ENCODE results near the gene HMCN1.

The HMCN1 gene

GRCh38 chr1:185980891-185981290, 246.7 kb downstream of the HMCN1 start:
- Histone ChIP-seq H3K36me3 (ENCODE audit: control insufficient read depth, insufficient read depth, low read length) (no peaks in the 10 kb centered on the region), H3K4me3 (ENCODE audit: low read length) (no peak overlapping the region), H3K27me3 (ENCODE audit: control insufficient read depth, insufficient read depth, low read length) (no peaks in the 10 kb centered on the region), H3K9me3 (ENCODE audit: control insufficient read depth, low read length) (no peaks in the 10 kb centered on the region), H3K9ac (ENCODE audit: low read length) (no peak overlapping the region), H3K4me1 (ENCODE audit: control insufficient read depth, insufficient read depth, low read length) (no peaks in the 10 kb centered on the region)

- no peaks in the 10 kb centered on the region for H3K4me1 ChIP-seq (ENCODE audit: control insufficient read depth, insufficient read depth, low read length)
- H3K9ac ChIP-seq (ENCODE audit: low read length): no peak overlapping the region
- H3K36me3 ChIP-seq (ENCODE audit: control insufficient read depth, insufficient read depth, low read length): no peaks in the 10 kb centered on the region
- H3K27me3 ChIP-seq (ENCODE audit: control insufficient read depth, insufficient read depth, low read length): no peaks in the 10 kb centered on the region
- H3K9me3 ChIP-seq (ENCODE audit: control insufficient read depth, low read length): no peaks in the 10 kb centered on the region
- no peak overlapping the region for H3K4me3 ChIP-seq (ENCODE audit: low read length)
Observed at GRCh38 chr1:185984113-185984836, 250.1 kb downstream of the HMCN1 start.

- H3K4me3 ChIP-seq (ENCODE audit: low read length): no peak overlapping the region
- no peaks in the 10 kb centered on the region for H3K4me1 ChIP-seq (ENCODE audit: control insufficient read depth, insufficient read depth, low read length)
- no peak overlapping the region for H3K9ac ChIP-seq (ENCODE audit: low read length)
- no peaks in the 10 kb centered on the region for H3K9me3 ChIP-seq (ENCODE audit: control insufficient read depth, low read length)
- H3K36me3 ChIP-seq (ENCODE audit: control insufficient read depth, insufficient read depth, low read length): no peaks in the 10 kb centered on the region
- H3K27me3 ChIP-seq (ENCODE audit: control insufficient read depth, insufficient read depth, low read length): no peaks in the 10 kb centered on the region
Observed at GRCh38 chr1:185987611-185988321, 253.6 kb downstream of the HMCN1 start.

GRCh38 chr1:185990565-185990964, 256.4 kb downstream of the HMCN1 start:
- no peaks in the 10 kb centered on the region for H3K4me1 ChIP-seq (ENCODE audit: control insufficient read depth, insufficient read depth, low read length)

GRCh38 chr1:185991266-185991665, 257.1 kb downstream of the HMCN1 start:
- no peaks in the 10 kb centered on the region for H3K27me3 ChIP-seq (ENCODE audit: control insufficient read depth, insufficient read depth, low read length)
- H3K36me3 ChIP-seq (ENCODE audit: control insufficient read depth, insufficient read depth, low read length): no peaks in the 10 kb centered on the region
- no peaks in the 10 kb centered on the region for H3K4me1 ChIP-seq (ENCODE audit: control insufficient read depth, insufficient read depth, low read length)
- H3K9ac ChIP-seq (ENCODE audit: low read length): no peak overlapping the region
- H3K4me3 ChIP-seq (ENCODE audit: low read length): no peak overlapping the region
- no peaks in the 10 kb centered on the region for H3K9me3 ChIP-seq (ENCODE audit: control insufficient read depth, low read length)

More at GRCh38 chr1:185990565-185990964, 256.4 kb downstream of the HMCN1 start:
- Histone ChIP-seq H3K36me3 (ENCODE audit: control insufficient read depth, insufficient read depth, low read length) (no peaks in the 10 kb centered on the region), H3K9ac (ENCODE audit: low read length) (no peak overlapping the region), H3K27me3 (ENCODE audit: control insufficient read depth, insufficient read depth, low read length) (no peaks in the 10 kb centered on the region), H3K4me3 (ENCODE audit: low read length) (no peak overlapping the region), H3K9me3 (ENCODE audit: control insufficient read depth, low read length) (no peaks in the 10 kb centered on the region)

- H3K4me3 ChIP-seq (ENCODE audit: low read length): no peak overlapping the region
- H3K4me1 ChIP-seq (ENCODE audit: control insufficient read depth, insufficient read depth, low read length): no peaks in the 10 kb centered on the region
- H3K36me3 ChIP-seq (ENCODE audit: control insufficient read depth, insufficient read depth, low read length): no peaks in the 10 kb centered on the region
- no peaks in the 10 kb centered on the region for H3K9me3 ChIP-seq (ENCODE audit: control insufficient read depth, low read length)
- no peaks in the 10 kb centered on the region for H3K27me3 ChIP-seq (ENCODE audit: control insufficient read depth, insufficient read depth, low read length)
- H3K9ac ChIP-seq (ENCODE audit: low read length): no peak overlapping the region
Observed at GRCh38 chr1:185996211-185996610, 262.0 kb downstream of the HMCN1 start.

GRCh38 chr1:185998391-185998790, 264.2 kb downstream of the HMCN1 start:
- Histone ChIP-seq H3K9me3 (ENCODE audit: control insufficient read depth, low read length) (no peaks in the 10 kb centered on the region), H3K4me3 (ENCODE audit: low read length) (no peak overlapping the region), H3K36me3 (ENCODE audit: control insufficient read depth, insufficient read depth, low read length) (no peaks in the 10 kb centered on the region), H3K27me3 (ENCODE audit: control insufficient read depth, insufficient read depth, low read length) (no peaks in the 10 kb centered on the region), H3K4me1 (ENCODE audit: control insufficient read depth, insufficient read depth, low read length) (no peaks in the 10 kb centered on the region), H3K9ac (ENCODE audit: low read length) (no peak overlapping the region)

GRCh38 chr1:186002406-186002805, 268.2 kb downstream of the HMCN1 start:
- Histone ChIP-seq H3K4me3 (ENCODE audit: low read length) (no peak overlapping the region), H3K4me1 (ENCODE audit: control insufficient read depth, insufficient read depth, low read length) (no peaks in the 10 kb centered on the region), H3K36me3 (ENCODE audit: control insufficient read depth, insufficient read depth, low read length) (no peaks in the 10 kb centered on the region), H3K9me3 (ENCODE audit: control insufficient read depth, low read length) (no peaks in the 10 kb centered on the region), H3K27me3 (ENCODE audit: control insufficient read depth, insufficient read depth, low read length) (no peaks in the 10 kb centered on the region), H3K9ac (ENCODE audit: low read length) (no peak overlapping the region)

- Histone ChIP-seq H3K4me3 (ENCODE audit: low read length) (no peak overlapping the region), H3K9ac (ENCODE audit: low read length) (no peak overlapping the region), H3K9me3 (ENCODE audit: control insufficient read depth, low read length) (no peaks in the 10 kb centered on the region), H3K36me3 (ENCODE audit: control insufficient read depth, insufficient read depth, low read length) (no peaks in the 10 kb centered on the region), H3K27me3 (ENCODE audit: control insufficient read depth, insufficient read depth, low read length) (no peaks in the 10 kb centered on the region), H3K4me1 (ENCODE audit: control insufficient read depth, insufficient read depth, low read length) (no peaks in the 10 kb centered on the region)
Observed at GRCh38 chr1:186009039-186009737, 275.0 kb downstream of the HMCN1 start.

- H3K36me3 ChIP-seq (ENCODE audit: control insufficient read depth, insufficient read depth, low read length): no peaks in the 10 kb centered on the region
- no peaks in the 10 kb centered on the region for H3K4me1 ChIP-seq (ENCODE audit: control insufficient read depth, insufficient read depth, low read length)
- H3K4me3 ChIP-seq (ENCODE audit: low read length): no peak overlapping the region
- H3K9ac ChIP-seq (ENCODE audit: low read length): no peak overlapping the region
- H3K9me3 ChIP-seq (ENCODE audit: control insufficient read depth, low read length): no peaks in the 10 kb centered on the region
- H3K27me3 ChIP-seq (ENCODE audit: control insufficient read depth, insufficient read depth, low read length): no peaks in the 10 kb centered on the region
Observed at GRCh38 chr1:186014370-186015037, 280.3 kb downstream of the HMCN1 start.

- Histone ChIP-seq H3K27me3 (ENCODE audit: control insufficient read depth, insufficient read depth, low read length) (no peaks in the 10 kb centered on the region), H3K9ac (ENCODE audit: low read length) (no peak overlapping the region), H3K36me3 (ENCODE audit: control insufficient read depth, insufficient read depth, low read length) (no peaks in the 10 kb centered on the region)
Observed at GRCh38 chr1:186016856-186017255, 282.7 kb downstream of the HMCN1 start.

GRCh38 chr1:186022184-186022583, 288.0 kb downstream of the HMCN1 start:
- H3K4me3 ChIP-seq (ENCODE audit: low read length): no peak overlapping the region
- no peaks in the 10 kb centered on the region for H3K9me3 ChIP-seq (ENCODE audit: control insufficient read depth, low read length)
- no peaks in the 10 kb centered on the region for H3K27me3 ChIP-seq (ENCODE audit: control insufficient read depth, insufficient read depth, low read length)
- H3K36me3 ChIP-seq (ENCODE audit: control insufficient read depth, insufficient read depth, low read length): no peaks in the 10 kb centered on the region
- H3K9ac ChIP-seq (ENCODE audit: low read length): no peak overlapping the region
- no peaks in the 10 kb centered on the region for H3K4me1 ChIP-seq (ENCODE audit: control insufficient read depth, insufficient read depth, low read length)

More at GRCh38 chr1:186016856-186017255, 282.7 kb downstream of the HMCN1 start:
- no peaks in the 10 kb centered on the region for H3K4me1 ChIP-seq (ENCODE audit: control insufficient read depth, insufficient read depth, low read length)
- H3K4me3 ChIP-seq (ENCODE audit: low read length): no peak overlapping the region
- no peaks in the 10 kb centered on the region for H3K9me3 ChIP-seq (ENCODE audit: control insufficient read depth, low read length)
